ENCODE results near the gene MYOM1. TPM values are rescaled to one million over a fixed set of nuclear protein-coding genes. Genes with fewer than 3 reads are reported as not detected.

MYOM1 gene
- total RNA-seq, 1 donor from 2014 or later, result 2.0 TPM

DNA sequence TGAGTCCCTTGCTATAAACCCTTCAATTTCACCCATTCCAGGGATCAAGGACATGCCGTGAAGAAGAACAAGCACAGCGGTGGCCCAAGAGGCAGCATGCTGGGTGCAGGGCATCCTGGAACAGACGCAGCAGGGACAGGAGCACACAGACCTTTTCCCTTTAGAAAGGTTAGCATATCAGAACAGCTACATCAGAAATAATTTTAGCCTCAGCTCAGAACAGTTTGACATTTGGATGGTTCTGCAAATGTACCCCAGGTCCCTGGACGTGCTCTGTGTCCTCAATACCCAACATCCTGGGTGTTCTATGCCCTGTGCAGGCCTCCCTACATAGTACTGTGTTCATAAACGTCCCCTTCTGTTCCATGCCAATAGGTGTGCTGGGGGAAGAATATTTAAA, 80.4 kb downstream of the MYOM1 start:
- H3K36me3 Mint-ChIP-seq, result no peaks in the 10 kb centered on the region
- H3K27me3 Mint-ChIP-seq, result no peaks in the 10 kb centered on the region
- H3K4me3 Mint-ChIP-seq, result no peak overlapping the region
- no peak for DNase-seq (ENCODE audit: extremely low spot score, unreplicated experiment)
- peaks cover 10% of the 10 kb centered on the region for H3K9me3 Mint-ChIP-seq
- H3K27ac Mint-ChIP-seq, result no peak overlapping the region
- no peaks in the 10 kb centered on the region for H3K4me1 Mint-ChIP-seq (ENCODE audit: unreplicated experiment)
- TF ChIP-seq, protein P1, sequence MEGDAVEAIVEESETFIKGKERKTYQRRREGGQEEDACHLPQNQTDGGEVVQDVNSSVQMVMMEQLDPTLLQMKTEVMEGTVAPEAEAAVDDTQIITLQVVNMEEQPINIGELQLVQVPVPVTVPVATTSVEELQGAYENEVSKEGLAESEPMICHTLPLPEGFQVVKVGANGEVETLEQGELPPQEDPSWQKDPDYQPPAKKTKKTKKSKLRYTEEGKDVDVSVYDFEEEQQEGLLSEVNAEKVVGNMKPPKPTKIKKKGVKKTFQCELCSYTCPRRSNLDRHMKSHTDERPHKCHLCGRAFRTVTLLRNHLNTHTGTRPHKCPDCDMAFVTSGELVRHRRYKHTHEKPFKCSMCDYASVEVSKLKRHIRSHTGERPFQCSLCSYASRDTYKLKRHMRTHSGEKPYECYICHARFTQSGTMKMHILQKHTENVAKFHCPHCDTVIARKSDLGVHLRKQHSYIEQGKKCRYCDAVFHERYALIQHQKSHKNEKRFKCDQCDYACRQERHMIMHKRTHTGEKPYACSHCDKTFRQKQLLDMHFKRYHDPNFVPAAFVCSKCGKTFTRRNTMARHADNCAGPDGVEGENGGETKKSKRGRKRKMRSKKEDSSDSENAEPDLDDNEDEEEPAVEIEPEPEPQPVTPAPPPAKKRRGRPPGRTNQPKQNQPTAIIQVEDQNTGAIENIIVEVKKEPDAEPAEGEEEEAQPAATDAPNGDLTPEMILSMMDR (conservative IDR thresholded peaks at IDR 0.05), result no peak

DNA sequence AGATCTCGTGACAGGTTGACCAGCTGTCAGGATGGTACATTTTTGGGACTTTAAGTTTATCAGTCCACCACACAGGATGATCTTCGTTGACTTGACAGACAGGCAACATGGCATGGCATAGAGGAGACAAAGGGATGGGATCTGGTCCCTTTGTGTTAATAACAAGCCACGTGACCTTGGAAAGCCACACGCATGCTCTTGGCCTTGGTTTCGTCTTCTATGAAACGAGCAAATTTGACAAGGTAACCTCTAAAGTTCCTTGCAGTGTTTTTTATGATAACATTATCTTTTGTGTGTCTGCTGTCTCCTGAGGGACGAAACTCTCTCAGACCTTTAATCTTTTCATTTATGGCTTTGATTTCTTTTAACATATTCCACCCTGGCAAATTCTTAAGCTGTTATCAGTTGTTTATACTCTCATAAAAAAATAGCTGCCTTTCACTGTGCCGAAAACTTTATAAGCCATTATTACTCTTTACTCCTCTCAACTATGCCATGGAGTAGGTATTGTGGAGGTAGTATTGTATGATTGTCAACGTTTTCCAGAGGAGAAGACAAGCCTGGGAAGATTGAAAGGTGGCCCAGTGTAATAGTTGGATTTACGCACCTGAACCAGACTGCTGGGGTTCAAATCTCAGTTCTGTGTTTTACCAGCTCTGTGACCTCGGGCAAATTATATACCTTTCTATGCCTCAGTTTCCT, 81.3 kb downstream of the MYOM1 start:
- no peak overlapping the region for H3K4me3 Mint-ChIP-seq
- TF ChIP-seq, protein P1 (conservative IDR thresholded peaks at IDR 0.05), result no peak
- H3K4me1 Mint-ChIP-seq (ENCODE audit: unreplicated experiment), result no peaks in the 10 kb centered on the region
- H3K27me3 Mint-ChIP-seq, result no peaks in the 10 kb centered on the region
- no peaks in the 10 kb centered on the region for H3K36me3 Mint-ChIP-seq
- H3K9me3 Mint-ChIP-seq, result peaks cover 10% of the 10 kb centered on the region
- no peak for DNase-seq (ENCODE audit: extremely low spot score, unreplicated experiment)
- no peak overlapping the region for H3K27ac Mint-ChIP-seq

DNA sequence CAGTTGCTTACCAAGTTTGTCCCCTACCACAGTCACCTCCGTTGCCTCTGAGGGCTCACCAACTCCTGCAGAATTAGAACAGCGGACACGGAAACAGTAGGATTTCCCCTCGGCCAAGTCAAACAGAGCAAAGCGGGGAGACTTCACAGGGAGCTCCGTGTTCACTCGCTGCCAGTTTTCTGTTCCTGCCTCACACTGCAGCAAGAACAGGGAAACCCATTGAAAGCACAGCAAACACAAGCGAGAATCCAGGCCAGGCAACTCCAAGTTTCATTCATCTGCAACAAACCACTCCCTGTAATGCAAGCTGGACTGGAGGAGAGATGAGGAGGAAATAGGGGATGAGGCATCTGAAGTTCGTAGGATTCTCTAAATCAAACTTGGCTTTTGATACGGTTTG, 84.2 kb downstream of the MYOM1 start:
- H3K4me3 Mint-ChIP-seq, result no peak overlapping the region
- no peak for DNase-seq (ENCODE audit: extremely low spot score, unreplicated experiment)
- TF ChIP-seq, protein P1 (conservative IDR thresholded peaks at IDR 0.05), result no peak
- H3K36me3 Mint-ChIP-seq, result no peaks in the 10 kb centered on the region
- H3K27ac Mint-ChIP-seq, result no peak overlapping the region
- no peaks in the 10 kb centered on the region for H3K27me3 Mint-ChIP-seq
- no peaks in the 10 kb centered on the region for H3K9me3 Mint-ChIP-seq
- no peaks in the 10 kb centered on the region for H3K4me1 Mint-ChIP-seq (ENCODE audit: unreplicated experiment)

DNA sequence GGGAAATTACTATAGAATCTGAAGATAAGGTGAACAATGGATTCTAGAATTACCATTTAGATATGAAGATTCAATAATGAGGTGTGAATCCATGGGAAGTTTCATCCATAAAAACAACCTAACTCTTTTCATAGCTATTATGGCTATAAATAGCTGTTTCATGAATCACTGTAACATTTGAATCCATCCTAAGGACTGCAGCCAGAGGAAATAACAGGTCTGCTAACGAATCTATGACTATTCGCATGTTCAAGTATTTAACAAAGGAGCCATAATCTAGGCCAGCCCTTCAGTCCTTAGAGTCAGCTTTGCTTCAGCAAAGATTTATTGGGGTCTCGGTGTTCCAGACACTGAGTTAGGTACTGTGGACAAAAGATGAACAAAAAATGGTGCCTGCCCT, 87.1 kb downstream of the MYOM1 start:
- TF ChIP-seq, protein P1 (conservative IDR thresholded peaks at IDR 0.05), result no peak
- Mint-ChIP-seq H3K36me3 (no peaks in the 10 kb centered on the region), H3K4me1 (ENCODE audit: unreplicated experiment) (peaks cover 6% of the 10 kb centered on the region), H3K4me3 (no peak overlapping the region), H3K27me3 (no peaks in the 10 kb centered on the region), H3K9me3 (no peaks in the 10 kb centered on the region), H3K27ac (no peak overlapping the region)
- DNase-seq (ENCODE audit: extremely low spot score, unreplicated experiment), result no peak

DNA sequence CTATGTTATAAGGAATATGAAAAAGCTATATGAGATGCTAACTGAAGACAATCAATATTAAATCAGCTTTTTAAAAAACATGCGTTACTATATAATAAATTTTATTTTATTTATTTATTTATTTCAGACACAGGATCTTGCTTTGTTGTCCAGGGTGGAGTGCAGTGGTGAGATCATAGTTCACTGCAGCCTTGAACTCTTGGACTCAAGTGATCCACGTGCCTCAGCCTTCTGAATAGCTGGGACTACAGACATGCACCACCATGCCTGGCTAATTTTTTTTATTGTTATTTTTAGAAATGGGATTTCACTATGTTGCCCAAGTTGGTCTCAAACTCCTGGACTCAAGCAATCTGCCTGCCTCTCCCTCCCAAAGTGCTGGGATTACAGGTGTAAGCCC, 89.4 kb downstream of the MYOM1 start:
- Mint-ChIP-seq H3K4me1 (ENCODE audit: unreplicated experiment) (peaks cover 6% of the 10 kb centered on the region), H3K27ac (no peak overlapping the region), H3K27me3 (no peaks in the 10 kb centered on the region), H3K36me3 (peaks cover 5% of the 10 kb centered on the region), H3K9me3 (peaks cover 4% of the 10 kb centered on the region), H3K4me3 (no peak overlapping the region)
- no peak for DNase-seq (ENCODE audit: extremely low spot score, unreplicated experiment)
- TF ChIP-seq, protein P1 (conservative IDR thresholded peaks at IDR 0.05), result no peak
